GM15510 (cell line): ENCODE data around the gene TPCN1.

Source experiments
- POLR2A ChIP-seq: IDR thresholded peaks from 3 replicates; pipeline ENCODE4 v1.6.1; 2011; ENCODE audit warnings: borderline replicate concordance; ENCODE audit not compliant: insufficient read length; ENCODE audit errors: extremely low read depth

The TPCN1 gene

DNA sequence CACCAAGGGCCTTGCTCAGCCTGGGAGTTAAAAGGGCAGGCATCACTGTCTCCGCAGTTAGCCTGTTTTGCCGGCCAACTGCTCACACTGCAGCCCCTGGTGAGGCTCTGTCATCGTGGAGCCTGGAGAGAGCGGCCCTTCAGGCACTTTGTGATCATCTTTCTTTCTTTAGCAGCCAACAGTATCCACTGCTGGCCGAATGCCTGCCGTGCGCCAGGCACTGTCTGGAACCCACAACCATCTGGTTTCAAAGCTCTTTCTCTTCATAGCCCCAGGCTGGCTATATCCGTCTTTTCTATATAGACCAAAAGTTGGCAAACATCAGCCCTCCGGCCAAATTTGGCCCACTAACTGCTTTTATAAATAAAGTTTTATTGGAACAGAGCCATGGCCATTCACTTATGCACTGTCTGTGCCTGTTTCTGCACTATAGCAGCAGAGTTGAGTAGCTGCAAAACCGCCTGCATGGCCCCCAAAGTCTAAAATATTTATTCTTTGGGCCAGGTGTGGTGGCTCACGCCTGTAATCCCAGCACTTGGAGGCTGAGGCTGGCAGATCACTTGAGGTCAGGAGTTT is 84.1 kb downstream of the TPCN1 start:
- no peak for TF ChIP-seq POLR2A

GRCh38 chr12:113306382-113306781 is 85.1 kb downstream of the TPCN1 start:
- no peak for TF ChIP-seq POLR2A

DNA sequence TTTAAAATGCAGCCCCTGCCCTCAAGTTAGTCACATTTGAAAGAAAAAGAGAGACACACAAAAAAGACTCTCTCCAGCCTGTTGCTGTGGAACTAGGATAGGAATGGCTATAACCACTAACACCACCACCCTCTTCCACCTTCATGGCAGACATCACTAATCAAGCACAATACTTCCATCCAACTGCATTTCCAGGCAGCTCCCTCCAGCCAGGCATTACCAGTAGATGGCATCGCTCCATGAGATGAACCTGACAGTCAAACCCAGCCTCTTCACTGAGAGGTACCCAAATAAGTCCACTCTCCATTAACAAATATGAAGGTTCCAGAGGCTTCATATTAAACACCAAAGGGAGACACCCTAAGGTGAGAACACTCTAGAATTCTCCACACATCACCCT is 89.2 kb downstream of the TPCN1 start:
- no peak for TF ChIP-seq POLR2A

- no peak for TF ChIP-seq POLR2A
Observed at GRCh38 chr12:113314121-113314529, 92.9 kb downstream of the TPCN1 start.

DNA sequence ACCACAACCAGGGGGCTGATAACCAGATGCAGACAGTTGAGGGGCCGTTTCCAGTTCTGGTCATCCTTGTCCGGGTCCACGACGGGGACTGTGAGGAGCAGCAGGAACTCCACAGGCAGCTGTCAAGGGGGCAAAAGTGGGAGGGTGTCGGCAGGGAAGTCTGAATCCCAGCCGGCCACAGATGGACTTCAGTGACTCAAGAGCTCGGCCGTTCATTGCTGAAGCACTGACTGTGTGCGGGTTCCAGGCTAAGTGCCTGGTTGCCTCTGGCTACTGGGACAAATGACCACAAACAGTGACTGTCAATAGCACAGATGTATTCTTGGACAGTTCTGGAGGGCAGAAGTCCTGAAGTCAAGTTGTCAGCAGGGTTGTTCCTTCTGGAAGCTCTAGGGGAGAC is 94.1 kb downstream of the TPCN1 start:
- no peak for TF ChIP-seq POLR2A

GRCh38 chr12:113316155-113316554 is 94.9 kb downstream of the TPCN1 start:
- no peak for TF ChIP-seq POLR2A

- TF ChIP-seq POLR2A: no peak
Observed at GRCh38 chr12:113317122-113317521, 95.9 kb downstream of the TPCN1 start.

- TF ChIP-seq POLR2A: no peak
Observed at GRCh38 chr12:113318046-113318656, 96.9 kb downstream of the TPCN1 start.

GRCh38 chr12:113318900-113319628 is 97.8 kb downstream of the TPCN1 start:
- TF ChIP-seq POLR2A: no peak

DNA sequence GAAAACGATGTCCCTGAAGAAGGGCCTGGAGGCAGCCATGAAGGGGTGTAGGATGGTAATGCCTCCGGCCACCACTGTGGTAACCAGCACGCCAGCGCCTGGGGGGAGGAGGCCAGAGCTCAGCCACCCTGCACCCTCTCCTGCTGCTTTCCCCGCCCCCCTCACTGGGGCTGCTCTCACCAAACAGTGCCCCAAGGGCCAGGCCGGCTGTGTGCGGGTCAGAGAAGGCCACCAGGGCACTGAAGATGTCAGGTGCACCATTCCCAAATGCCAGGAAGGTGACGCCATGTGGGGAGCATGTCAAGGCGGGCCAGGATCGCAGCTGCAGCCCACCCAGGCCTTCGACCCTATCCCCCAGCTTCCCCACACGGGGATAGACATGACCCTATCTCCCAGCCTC is 99.1 kb downstream of the TPCN1 start:
- TF ChIP-seq POLR2A: no peak

DNA sequence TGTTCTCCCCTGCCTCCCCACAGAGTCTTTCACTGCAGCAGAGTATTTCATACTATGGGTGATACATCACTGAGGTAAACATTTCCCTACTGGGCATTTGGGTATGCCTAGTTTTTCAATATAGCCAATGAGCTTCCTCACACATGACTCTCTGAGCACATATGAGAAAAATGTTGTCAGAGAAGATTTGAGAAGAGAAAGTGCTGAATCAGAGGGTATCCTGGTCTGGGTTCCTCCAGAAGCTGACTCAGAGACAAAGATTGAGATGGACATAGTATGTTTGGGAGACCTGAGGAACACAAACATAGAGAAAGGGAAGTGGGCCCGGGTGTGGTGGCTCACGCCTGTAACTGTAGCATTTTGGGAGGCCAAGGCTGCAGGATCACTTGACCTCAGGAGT is 101.1 kb downstream of the TPCN1 start:
- TF ChIP-seq POLR2A: no peak

GRCh38 chr12:113325916-113326315 is 104.7 kb downstream of the TPCN1 start:
- TF ChIP-seq POLR2A: no peak

- TF ChIP-seq POLR2A: no peak
Observed at GRCh38 chr12:113326775-113327395, 105.6 kb downstream of the TPCN1 start.

DNA sequence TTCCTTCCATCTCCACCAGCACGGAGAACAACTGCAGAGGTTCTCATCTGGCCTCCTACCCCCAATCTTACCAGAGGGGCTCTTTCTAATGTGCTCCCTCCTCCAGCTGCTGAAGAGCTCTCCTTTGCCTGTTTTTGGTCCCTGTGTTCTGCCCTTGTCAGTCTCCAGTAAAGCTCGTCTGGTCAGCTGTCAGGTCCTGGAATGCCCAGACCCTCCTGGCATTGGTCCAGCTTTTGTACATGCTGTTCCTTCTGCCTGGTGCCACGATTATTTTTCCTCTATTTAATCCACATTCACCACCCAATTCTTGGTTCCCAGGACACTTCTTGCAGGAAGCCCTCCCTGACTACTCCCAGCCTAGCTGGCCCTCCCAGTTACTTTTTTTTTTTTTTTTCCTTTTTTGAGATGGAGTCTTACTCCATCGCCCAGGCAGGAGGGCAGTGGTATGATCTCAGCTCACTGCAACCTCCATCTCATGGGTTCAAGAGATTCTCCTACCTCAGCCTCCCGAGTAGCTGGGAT is 107.2 kb downstream of the TPCN1 start:
- TF ChIP-seq POLR2A: no peak

- no peak for TF ChIP-seq POLR2A
Observed at GRCh38 chr12:113329022-113329790, 107.9 kb downstream of the TPCN1 start.

GRCh38 chr12:113329791-113330417 is 108.6 kb downstream of the TPCN1 start:
- TF ChIP-seq POLR2A: no peak
